CD4-positive, alpha-beta T cell treated with Interleukin-15 for 4 hours (primary cell): ENCODE results near the gene TMBIM6.

Experiments
- DNase-seq: peaks from one replicate; pipeline ENCODE4 v3.0.0-alpha.2; 2020; ENCODE audit warnings: low spot score

The TMBIM6 gene

DNA sequence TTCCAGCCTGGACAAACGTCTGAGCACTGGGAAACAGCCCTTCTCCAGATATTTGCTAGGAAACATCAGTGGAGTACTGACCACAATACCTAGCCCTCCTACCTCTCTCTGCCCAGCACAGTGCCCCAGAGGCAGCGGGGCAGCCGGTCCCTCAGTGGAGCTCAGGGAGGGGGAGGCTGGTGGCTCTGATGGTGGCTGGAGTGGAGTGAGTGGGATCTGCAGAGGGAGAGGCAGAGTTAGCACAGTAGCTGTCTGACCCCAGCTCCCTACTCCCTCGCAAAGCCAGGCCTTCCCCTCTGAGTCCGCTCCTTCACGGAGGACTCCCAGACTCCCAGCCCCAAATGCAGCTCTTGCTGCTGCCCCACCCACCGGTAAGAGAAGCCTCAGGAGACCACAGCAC lies 56.9 kb downstream of the TMBIM6 start:
- DNase-seq: no peak

DNA sequence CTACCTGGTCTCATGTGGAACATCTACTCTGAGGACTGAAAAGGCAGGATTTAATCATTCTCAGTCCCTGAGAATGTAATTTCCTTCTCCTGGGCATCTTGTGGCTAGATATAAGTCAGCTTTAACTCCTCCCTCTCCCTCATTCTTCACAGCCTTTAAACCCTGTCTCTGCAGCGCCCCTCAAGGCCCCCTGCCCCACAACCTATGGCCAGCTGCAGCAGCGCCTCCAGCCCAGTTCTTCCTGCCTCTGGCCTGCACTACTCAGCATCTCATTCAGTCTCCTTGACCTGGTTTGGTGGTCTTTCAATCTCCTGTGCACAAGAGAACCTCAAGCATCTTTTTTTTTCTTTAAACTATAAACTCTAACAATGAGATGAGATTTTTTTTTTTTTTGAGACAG lies 57.6 kb downstream of the TMBIM6 start:
- DNase-seq: no peak

DNA sequence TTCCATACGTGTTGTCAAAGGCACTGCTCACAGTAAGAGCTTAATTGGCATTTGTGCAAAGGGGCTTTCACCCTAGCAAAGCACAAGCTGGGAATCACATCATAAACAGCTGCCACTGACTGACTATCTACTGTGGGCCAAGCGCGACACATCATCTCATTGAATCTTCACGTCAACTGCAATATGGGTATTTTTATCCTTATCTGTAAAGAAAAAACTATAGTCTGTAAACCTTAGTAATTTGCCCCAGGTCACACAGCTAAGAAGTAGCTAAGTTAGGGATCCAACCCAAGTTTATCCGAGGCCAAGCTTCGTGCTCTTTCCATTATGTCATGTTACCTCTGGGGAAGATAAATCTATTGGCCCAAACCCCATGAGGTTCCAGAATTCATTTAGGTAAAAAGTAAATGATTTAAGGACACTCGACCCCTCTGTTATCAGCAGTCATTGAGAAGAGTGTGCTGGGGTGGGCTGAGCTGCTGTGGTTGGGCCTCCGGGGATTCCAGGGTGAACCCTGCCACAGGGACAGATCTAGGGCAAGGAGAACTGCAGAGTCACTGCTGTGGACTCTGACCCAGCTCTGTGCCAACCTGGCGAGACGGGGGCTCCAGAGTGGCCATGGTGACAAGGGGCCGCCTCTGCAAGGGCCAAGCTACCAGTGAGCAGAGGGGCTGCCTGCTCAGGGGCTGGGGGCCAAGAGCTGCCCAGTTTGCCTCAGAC lies 59.2 kb downstream of the TMBIM6 start:
- no peak for DNase-seq

DNA sequence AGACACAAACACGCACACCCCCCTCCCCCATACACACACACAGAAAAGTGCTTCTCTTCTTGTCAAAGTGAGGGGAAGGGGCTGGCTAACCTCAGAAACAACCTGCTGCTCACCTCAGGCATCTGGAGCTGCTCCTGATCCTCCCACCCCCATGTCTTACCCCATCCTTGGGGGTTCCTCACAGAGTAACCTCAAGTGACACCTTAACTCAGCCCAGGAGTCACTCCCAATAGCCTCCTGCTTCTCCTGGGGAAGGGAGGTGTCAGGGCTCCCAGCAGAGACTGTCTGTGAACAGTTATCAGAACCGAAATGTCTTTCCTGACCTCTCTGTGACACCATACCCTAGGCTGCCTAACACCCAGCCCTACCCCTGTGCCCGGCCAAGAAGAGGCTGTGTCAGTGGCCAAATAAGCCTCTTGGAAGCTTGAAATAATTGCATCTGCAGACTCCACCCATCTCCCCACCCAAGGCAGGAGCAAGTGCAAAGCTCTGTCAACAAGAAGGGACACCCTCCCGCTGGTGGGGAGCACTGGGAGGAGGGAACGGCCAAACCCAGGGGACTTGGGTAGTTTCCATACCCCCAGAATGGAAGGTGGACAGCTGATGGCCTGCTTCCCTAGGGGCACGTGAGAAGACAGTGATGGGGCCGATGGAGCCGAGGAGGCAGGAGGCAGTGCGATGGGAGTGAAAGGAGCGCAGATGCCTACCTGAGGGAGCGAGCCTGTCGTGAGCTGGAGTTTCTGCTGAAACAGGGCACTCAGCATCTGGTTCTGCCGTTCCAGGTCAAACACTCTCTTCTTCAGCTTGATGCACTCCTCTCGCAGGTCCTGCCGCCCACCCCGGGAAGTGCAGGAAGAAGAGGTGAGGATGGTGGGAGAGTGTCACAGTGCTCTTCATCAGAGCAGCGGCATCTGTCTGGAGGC lies 60.0 kb downstream of the TMBIM6 start:
- no peak for DNase-seq

DNA sequence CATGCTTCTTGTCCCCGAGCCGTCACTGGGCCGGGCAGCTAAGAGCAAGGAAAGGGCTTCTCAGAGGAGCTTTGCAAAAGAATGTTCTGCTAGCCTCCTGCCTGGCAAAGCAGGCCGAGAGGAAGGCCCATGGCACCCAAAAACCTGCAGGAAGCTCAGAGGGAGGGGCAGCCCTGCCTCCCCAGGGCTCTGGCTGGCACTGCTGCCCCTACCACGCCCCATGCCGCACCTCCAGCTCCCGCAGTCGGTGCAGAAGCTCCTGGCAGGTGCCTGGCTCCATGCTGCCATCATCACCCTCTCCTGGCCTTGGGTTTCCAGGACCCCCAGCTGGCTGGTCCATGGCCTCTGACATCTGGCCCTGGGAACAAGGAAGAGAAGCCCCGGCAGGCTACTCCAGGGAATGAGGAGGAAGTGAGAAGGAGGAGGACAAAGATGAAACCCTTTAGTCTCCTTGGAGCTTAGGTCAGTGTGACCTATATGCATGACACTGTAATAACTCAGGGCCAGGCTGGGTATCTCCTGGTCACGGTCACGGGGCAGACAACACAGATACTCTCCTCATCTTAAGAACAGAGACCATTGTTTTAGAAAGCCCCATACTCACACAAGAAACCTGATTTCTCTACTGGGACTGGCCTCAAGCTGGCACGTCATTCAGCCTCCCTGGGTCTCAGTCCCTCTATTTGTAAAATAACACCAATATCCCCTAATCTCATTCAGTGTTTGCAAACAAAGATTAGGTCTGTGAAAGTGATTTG lies 62.5 kb downstream of the TMBIM6 start:
- no peak for DNase-seq

DNA sequence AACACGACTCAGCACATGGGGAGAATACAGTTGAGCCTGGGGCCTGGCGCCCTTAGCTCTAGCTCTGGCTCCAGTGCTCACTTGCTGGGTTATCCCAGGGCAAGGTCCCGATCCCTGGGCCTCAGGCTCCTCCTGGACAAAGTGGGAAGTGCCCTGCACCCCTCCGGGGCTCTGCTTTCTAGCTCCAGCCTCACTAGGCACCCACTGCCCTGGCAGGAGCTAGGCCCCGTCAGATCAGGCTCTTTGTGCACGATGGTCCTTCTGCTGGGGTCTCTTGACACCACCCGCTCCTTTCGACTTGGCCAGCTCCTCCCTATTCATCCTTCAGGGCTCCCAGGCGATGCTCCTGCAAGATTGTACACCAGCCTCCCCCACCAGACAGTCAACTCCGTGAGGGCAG lies 63.5 kb downstream of the TMBIM6 start:
- DNase-seq: no peak

DNA sequence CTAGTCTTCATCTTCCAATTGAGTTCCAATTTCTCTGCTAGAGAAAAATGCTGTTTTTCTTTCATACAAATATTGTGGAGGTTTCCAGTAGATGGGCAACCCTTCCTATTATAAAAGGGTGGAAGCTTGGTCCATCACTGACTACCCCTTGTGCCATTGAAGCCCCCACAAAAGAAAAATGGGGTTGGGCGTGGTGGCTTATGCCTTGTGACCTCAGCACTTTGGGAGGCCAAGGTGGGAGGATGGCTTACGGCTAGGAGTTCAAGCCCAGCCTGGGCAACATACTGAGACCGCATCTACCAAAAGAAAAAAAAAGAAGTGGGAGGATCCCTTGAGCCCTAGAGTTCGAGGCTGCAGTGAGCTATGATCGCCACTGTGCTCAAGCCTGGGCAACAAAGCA lies 64.1 kb downstream of the TMBIM6 start:
- DNase-seq: no peak

DNA sequence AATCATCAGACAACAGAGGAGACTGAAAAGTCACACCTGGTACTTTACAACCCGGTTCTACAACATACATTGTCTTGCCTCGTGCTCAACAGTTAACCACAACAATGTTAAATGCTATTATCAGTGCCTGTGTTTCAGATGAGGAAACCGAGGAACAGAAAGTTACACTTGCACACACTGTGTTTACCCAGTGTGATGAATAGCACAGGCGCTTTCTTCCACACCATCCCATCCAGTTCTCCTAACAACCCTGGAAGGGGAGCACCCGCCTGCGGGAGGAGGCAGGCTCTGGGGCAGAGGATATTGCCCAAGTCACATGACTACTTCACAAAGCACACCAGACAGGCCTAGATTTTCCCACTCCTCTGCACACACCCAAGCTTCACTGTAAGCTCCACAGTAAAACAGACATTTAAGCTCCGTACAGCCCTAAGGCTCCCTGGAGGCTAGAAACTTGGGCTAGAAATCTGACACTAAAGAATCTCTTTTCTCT lies 65.0 kb downstream of the TMBIM6 start:
- DNase-seq: no peak

DNA sequence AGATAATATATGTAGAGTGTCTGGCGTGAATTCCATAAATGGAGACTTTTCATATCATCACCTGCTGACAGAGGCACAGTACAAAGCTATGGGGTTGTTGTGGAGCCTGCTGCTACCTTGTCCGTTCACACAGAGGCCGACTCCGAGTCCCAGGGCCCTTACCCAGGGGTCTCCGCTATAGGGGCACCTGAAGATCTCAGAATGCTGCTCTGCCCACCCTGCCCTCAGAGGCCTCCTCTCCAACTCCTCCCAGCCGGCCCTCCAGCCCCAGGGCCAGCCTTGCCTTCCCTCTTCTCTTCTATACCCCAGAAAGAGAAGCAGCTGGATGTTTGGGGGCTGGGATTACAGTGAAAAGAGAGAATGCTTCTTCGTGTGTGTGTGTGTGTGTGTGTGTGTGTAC lies 65.5 kb downstream of the TMBIM6 start:
- no peak for DNase-seq

DNA sequence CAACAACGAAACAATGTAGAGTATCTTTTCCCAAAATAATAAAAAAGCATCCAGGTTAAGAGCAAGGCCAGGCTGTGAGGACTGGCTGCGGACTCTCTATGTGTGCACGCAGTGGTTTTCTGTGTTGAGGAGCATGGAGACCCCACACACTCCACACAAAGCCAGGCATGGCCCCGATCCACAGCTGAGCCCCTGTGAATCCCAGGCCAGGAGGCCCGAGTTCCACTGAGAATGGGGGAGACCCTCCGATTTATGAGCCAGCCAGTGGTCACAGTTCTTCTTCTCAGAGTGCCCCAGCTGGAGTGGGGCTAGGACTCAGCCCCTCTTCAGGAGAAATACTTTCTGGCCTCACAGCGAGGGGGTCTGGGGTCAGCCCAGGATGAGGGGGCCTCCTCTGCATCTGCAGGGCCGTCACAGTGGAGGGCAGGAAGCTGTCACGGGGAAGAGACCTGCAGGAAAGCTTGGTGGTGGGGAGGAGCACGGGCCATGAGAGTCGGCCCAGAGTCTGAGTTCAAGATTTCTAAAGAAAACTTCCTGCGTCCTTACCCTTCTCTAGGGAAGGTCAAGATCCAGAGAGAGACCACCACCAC lies 66.7 kb downstream of the TMBIM6 start:
- no peak for DNase-seq

DNA sequence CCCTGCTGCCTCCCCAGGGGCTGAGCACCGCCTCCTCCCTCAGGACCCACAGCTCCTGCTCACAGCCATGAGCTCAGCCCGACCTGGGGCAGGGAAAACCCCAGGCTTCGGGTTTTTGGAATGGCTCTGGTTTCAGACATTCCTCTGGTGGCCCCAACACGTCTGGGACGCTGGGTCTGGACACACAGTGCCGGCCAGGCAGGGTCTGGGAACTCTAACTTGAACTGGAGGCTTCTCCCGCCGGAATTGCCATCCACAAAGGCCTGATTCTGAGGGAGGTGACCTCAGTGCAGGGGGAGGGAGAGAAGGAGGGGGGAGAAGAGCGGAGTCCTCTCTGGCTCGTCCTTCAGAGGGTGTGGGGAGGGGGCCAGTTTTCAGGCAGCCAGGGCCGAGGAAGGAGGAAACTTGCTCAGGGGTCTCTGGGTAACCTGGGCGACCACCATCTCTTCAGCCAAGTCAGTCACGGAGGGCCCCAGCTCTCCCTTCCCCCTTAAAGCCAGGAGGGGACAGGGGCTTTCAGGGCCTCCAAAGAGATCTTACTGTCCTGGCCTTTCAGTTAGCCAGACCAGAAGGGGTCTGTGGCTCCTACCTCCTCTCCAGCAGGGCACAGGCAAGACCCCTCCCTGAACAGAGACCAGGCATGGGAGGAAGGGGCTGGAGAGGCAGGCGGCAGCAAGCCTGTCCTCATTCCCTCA lies 67.5 kb downstream of the TMBIM6 start:
- no peak for DNase-seq

DNA sequence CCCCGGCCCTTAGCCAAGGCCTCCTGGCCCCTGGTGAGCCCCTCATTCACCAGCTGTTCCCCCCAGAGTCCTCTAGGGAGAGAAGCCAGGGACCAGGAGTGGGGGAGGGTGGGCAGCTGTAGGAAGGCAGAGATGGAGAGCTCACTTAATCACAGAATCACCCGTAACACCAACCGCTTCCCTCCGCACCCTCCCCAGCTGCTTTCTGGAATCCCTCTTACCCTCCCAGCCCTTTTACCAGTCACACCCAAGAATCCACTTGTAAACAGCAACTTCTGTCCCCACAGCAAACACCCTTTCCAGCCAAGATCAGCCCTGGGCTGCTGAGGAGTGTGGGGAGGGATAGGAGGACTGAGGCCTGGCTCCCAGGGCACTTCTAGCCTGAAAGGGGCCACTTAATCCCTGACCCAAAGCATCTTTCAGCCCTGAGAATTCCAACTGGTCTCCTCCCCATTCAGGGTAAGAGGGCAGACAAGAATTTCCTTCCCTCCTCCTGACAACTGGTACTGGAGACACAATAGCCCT lies 68.1 kb downstream of the TMBIM6 start:
- DNase-seq: no peak

DNA sequence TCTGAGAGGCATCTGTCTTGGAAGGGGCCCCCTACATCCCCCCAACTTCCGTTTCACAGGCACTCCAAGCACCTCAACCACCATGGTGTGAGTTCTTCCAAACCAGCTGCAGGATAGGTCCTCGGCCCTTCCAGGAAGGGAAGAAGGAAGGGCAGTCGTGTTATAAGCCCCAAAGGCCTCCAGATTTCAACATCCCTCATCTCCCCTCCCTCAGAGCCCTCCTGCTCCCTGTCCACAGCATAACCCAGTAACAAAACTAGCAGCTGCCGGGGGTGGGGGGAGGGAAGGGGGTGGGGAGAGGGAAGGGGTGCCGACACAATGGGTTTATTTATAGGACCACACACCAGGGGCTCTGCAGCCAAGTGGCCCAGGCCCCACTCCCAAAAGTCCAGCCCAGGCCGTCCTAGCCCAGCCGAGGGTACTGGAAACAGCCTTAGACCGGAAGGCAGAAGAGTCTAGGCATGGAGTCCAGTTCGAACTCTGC lies 68.6 kb downstream of the TMBIM6 start:
- DNase-seq: no peak

DNA sequence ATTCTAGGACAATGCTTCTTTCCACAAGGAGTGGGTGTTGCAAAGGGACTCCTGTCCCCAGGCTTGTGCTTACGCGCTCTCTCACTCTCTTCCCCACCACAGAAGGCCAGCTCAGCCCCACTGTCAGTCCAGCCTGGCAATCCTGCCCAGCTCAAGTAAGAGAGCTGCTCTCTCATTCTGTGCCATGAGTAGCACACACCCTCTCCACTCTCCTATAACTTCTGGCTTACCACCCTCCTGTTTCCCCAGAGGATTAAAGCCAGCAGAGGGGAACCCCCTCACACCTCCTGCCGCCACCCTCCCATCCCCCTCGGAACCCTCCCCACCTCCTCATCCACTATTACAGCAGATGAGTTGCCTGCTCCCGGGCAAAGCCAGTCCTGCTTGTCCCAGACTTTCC lies 69.8 kb downstream of the TMBIM6 start:
- no peak for DNase-seq

DNA sequence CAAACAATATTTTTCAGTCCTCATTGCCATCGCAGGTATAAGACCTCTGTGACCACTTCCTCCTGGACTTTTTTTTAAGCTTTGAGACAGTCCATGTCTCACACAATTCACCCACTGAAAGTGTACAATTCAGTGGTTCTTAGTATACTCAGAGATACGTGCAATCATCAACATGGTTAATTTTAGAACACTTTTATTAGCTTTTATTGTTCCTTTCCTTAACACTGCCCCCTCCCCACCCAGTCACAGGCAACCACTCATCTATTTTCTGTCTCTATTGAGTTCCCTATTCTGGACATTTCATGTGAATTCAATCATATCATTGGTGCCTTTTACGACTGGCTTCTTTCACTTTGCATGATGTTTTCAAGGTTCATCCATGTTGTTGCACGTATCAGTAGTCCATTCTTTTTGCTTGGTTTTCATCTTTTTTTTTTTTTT lies 70.6 kb downstream of the TMBIM6 start:
- DNase-seq: no peak

DNA sequence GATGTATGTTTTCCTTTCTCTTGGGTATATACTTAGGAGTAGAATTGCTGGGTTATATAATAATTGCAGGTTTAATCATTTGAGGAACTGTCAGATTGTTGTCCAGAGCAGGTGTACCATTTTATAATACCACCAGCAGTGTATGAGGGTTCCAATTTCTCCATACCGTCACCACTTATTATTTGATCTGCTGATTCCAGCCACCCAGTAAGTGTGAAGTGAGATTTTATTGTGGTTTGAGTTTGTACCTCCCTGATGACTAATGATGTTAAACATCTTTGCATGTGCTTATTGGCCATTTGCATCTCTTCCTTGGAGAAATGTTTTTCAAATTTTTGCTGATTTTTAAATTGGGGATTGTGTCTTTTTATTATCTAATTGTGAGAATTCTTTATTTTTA lies 71.8 kb downstream of the TMBIM6 start:
- no peak for DNase-seq
